ENCODE measurements around the gene SLC35F1.

SLC35F1 gene

DNA sequence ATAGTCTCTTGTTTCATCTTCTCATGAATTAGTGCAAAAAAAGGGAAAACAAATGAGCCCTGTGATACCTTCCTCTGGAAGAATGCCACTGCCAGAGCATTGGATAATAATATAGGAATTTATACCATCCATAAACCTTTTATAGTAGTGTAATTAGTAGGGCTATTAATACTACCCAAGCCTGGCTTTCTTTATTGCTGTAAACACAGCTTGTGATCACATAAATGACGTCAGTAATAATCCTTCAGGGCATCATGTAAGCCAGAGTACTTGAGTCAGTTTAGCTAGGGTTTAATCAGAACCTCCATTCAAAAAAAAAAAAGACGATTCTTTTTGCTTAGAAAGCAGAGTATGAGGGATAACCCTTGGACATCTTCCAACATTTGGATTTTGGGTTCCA lies 264.8 kb downstream of the SLC35F1 start:
- Histone ChIP-seq H3K27ac (ENCODE audit: low read length) (no peak overlapping the region), H3K36me3 (ENCODE audit: insufficient read depth, low read depth, low read length) (no peaks in the 10 kb centered on the region), H3K27me3 (ENCODE audit: insufficient read depth, low read length) (no peaks in the 10 kb centered on the region), H3K4me3 (ENCODE audit: low read length) (no peak overlapping the region), H3K9me3 (ENCODE audit: insufficient read depth, low read depth, low read length) (peaks cover 14% of the 10 kb centered on the region; the same call in 1 of the 2 replicates), H3K9ac (ENCODE audit: low read depth, low read length) (no peak overlapping the region), H3K4me1 (ENCODE audit: insufficient read depth, low read length) (no peaks in the 10 kb centered on the region)

DNA sequence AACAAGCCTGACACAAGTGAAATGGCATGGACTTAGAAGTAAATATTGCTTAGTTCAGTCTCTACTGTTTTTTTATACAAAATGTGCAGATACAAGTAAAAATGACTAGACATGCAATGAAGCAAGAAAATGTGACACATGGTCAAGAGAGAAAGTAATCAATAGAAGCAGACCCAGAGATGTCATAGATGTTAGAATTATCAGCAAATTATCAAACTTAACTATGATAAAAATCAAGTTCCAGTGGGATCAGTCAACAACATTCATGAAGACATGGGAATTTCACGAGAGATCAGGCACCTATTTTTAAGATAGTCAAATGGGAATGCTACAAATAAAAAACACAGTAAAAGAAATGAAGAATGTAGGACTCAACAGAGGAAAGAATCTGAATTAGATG lies 267.0 kb downstream of the SLC35F1 start:
- H3K27me3 ChIP-seq (ENCODE audit: insufficient read depth, low read length): no peaks in the 10 kb centered on the region
- H3K4me1 ChIP-seq (ENCODE audit: insufficient read depth, low read length): no peaks in the 10 kb centered on the region
- H3K4me3 ChIP-seq (ENCODE audit: low read length): no peak overlapping the region
- H3K9me3 ChIP-seq (ENCODE audit: insufficient read depth, low read depth, low read length): peaks cover 14% of the 10 kb centered on the region; the same call in 1 of the 2 replicates
- H3K36me3 ChIP-seq (ENCODE audit: insufficient read depth, low read depth, low read length): no peaks in the 10 kb centered on the region
- H3K27ac ChIP-seq (ENCODE audit: low read length): no peak overlapping the region
- no peak overlapping the region for H3K9ac ChIP-seq (ENCODE audit: low read depth, low read length)

DNA sequence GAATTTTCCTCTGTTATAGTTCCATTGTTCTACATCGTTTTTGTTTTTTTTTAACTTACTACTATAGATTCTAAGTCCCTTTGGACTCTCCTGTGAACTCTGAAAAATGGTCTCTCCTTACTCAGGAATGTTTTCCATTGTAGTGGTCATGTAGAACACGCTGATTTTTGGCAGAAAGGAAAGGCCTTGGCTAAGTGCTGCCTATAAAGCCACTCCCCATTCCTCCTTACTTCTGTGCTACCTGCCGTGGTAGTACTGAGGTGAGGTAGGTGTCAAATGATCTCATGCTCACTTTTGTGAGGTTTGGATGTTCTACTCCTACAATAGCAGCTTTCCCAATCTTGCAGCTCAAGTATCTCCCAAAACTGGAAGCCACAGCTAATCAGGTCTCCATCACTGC lies 270.7 kb downstream of the SLC35F1 start:
- Histone ChIP-seq H3K4me3 (ENCODE audit: low read length) (no peak overlapping the region), H3K27ac (ENCODE audit: low read length) (no peak overlapping the region), H3K36me3 (ENCODE audit: insufficient read depth, low read depth, low read length) (no peaks in the 10 kb centered on the region)

DNA sequence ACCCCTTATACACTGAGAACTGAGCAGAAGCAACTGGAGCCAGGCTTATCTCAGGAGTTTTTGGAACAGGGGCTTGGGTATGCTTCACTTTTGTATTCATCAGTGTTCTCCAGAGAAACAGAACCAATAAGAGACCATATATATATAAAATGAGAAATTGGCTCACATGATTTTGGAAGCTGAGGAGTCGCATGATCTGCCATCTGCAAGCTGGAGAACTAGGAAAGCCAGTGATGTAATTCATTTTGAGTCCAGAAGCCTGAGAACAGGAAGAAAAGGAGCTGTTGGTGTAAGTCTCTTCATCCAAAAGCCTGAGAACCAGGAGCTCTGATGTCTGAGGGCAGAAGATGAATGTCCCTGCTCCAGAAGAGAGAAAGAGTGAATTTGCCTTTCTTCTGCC lies 272.0 kb downstream of the SLC35F1 start:
- Histone ChIP-seq H3K27me3 (ENCODE audit: insufficient read depth, low read length) (no peaks in the 10 kb centered on the region), H3K4me3 (ENCODE audit: low read length) (no peak overlapping the region), H3K4me1 (ENCODE audit: insufficient read depth, low read length) (no peaks in the 10 kb centered on the region), H3K27ac (ENCODE audit: low read length) (no peak overlapping the region), H3K9ac (ENCODE audit: low read depth, low read length) (no peak overlapping the region), H3K9me3 (ENCODE audit: insufficient read depth, low read depth, low read length) (peaks cover 4% of the 10 kb centered on the region; the same call in 1 of the 2 replicates), H3K36me3 (ENCODE audit: insufficient read depth, low read depth, low read length) (no peaks in the 10 kb centered on the region)

More for the DNA sequence above, 270.7 kb downstream of the SLC35F1 start:
- Histone ChIP-seq H3K9ac (ENCODE audit: low read depth, low read length) (no peak overlapping the region), H3K9me3 (ENCODE audit: insufficient read depth, low read depth, low read length) (peaks cover 14% of the 10 kb centered on the region; the same call in 1 of the 2 replicates), H3K4me1 (ENCODE audit: insufficient read depth, low read length) (no peaks in the 10 kb centered on the region), H3K27me3 (ENCODE audit: insufficient read depth, low read length) (no peaks in the 10 kb centered on the region)

DNA sequence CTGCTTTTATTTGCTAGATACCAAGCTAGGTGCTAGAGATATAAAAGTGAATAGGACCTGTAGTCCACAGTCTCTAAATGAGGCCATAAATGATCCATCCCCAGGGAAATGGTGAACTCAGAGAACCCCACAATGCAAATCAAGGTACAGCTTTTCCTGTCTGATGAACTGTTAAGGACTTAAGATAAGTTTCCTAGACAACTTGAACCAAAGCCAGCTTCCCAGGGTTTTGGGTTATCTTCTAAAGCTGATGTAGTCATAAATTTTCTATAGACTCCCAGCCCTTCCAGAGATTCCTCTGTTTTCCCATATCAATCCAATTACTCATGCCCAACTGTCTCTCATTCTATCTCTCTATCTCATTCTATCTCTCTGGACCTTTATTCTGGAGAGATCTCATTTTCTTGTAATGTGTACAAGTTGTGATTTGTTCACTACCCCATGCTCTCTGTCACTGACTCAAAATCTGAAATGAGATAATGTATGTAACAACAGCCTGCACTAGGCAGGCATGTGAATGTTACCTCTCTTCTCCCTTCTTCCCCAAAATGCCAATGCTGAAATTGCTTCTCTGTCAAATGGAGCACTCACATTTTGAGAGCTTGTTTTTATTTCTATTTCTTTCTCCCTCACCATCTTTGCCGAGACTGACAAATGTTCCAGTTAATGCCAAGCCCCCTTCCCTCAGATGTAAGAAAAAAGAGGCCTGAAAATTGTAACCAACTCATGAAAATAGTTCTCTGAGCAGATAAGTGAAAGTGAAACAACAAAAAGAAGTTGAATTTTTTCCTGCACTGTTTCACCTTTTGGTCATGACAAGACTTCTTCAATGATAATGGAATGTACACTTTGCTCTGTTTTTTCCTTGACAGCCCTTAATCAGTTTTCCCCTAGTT lies 279.9 kb downstream of the SLC35F1 start:
- Histone ChIP-seq H3K27ac (ENCODE audit: low read length) (no peak overlapping the region), H3K9ac (ENCODE audit: low read depth, low read length) (no peak overlapping the region), H3K4me1 (ENCODE audit: insufficient read depth, low read length) (no peaks in the 10 kb centered on the region; the same call in 1 of the 2 replicates), H3K9me3 (ENCODE audit: insufficient read depth, low read depth, low read length) (no peaks in the 10 kb centered on the region), H3K4me3 (ENCODE audit: low read length) (no peak overlapping the region), H3K36me3 (ENCODE audit: insufficient read depth, low read depth, low read length) (no peaks in the 10 kb centered on the region), H3K27me3 (ENCODE audit: insufficient read depth, low read length) (no peaks in the 10 kb centered on the region)

DNA sequence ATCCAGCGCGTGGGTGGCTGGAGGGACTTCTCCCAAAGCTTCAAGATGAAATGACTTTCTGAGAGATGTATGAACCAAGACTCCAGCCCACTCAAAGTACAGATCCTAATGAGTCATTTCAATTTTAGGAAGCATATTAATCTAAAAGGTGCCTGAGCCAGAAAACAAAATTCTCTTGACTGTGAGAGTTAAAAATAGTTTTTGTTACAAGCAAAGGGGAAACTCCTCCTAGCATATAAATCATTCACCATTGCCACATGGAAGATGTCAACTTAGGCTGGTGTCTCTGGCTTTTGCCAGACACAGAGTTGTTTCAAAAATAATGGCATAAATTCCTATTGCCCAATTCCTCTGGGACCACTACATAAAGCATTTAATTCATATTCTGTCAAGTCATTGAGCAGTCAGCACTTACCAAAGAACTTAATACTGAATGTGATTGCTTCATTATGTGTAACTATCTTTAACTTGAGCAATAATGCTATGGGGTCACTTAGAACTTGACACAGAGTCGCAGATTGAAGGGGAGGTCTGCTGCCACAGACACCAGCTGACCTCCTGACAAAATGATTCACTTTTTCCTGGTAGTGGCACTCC lies 280.6 kb downstream of the SLC35F1 start:
- Histone ChIP-seq H3K27me3 (ENCODE audit: insufficient read depth, low read length) (no peaks in the 10 kb centered on the region), H3K4me1 (ENCODE audit: insufficient read depth, low read length) (no peaks in the 10 kb centered on the region; the same call in 1 of the 2 replicates), H3K9ac (ENCODE audit: low read depth, low read length) (no peak overlapping the region), H3K9me3 (ENCODE audit: insufficient read depth, low read depth, low read length) (no peaks in the 10 kb centered on the region), H3K4me3 (ENCODE audit: low read length) (no peak overlapping the region), H3K36me3 (ENCODE audit: insufficient read depth, low read depth, low read length) (no peaks in the 10 kb centered on the region), H3K27ac (ENCODE audit: low read length) (no peak overlapping the region)

DNA sequence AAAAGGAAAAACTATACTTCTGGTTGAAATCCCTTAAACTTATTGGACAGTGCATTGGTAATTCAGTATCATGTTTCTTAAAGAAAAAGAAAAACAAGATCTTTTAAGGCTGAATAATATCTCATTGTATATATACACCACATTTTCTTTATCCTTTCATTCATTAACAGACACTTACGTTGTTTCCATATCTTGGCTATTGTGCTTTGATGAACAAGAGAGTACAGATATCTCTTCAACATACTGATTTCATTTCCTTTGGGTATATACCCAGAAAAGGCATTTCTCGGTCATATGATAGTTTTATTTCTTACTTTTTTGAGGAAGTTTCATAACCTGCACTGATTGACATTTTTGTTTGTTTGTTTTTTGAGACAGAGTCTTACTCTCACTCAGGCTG lies 281.5 kb downstream of the SLC35F1 start:
- no peaks in the 10 kb centered on the region for H3K27me3 ChIP-seq (ENCODE audit: insufficient read depth, low read length)
- no peak overlapping the region for H3K4me3 ChIP-seq (ENCODE audit: low read length)
- H3K27ac ChIP-seq (ENCODE audit: low read length): no peak overlapping the region
- H3K9ac ChIP-seq (ENCODE audit: low read depth, low read length): no peak overlapping the region
- no peaks in the 10 kb centered on the region for H3K9me3 ChIP-seq (ENCODE audit: insufficient read depth, low read depth, low read length)
- no peaks in the 10 kb centered on the region for H3K36me3 ChIP-seq (ENCODE audit: insufficient read depth, low read depth, low read length)
- H3K4me1 ChIP-seq (ENCODE audit: insufficient read depth, low read length): no peaks in the 10 kb centered on the region; the same call in 1 of the 2 replicates

DNA sequence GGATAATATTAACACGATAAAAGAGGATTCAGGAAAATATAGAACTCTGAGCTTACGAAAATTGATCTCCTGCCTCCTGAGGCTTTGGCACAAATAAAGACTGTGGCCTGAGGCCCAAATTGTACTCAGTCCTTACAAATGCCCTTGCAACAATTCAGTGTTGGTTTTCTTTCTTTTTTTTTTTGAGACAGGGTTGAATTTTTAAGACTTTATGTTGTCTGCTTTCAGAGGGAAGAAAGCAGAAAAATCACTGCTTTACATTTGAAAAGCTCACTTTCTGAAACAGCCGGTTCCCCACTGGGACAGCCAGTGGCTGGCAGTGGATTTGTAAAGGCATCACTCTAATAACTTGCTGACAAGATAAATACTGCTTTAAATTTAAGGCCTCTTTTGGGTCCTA lies 290.5 kb downstream of the SLC35F1 start:
- Histone ChIP-seq H3K27ac (ENCODE audit: low read length) (no peak overlapping the region), H3K9me3 (ENCODE audit: insufficient read depth, low read depth, low read length) (no peaks in the 10 kb centered on the region), H3K4me1 (ENCODE audit: insufficient read depth, low read length) (peaks cover 27% of the 10 kb centered on the region), H3K9ac (ENCODE audit: low read depth, low read length) (peak overlapping the region; percentile 56; the same call in 1 of the 2 replicates), H3K4me3 (ENCODE audit: low read length) (peak overlapping the region; percentile 41; the same call in 1 of the 2 replicates), H3K36me3 (ENCODE audit: insufficient read depth, low read depth, low read length) (no peaks in the 10 kb centered on the region), H3K27me3 (ENCODE audit: insufficient read depth, low read length) (no peaks in the 10 kb centered on the region)

DNA sequence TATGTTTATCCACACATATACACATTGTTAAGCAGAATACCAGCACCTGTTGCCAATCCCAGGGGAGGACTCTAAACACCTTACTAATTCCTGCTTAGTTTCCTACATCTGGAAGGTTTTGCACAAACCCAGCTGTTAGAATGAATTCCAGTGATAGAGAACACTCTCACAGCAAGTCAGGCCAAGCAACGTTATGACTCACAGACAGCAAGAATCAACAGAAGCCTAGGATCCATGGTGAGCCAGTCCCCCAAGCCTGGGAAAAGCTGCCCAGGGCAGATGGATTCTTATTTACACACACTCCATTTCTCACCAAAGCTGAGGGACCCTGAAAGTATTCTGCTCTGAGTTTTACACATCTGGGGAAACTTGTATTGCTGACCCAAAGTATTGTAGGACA lies 291.7 kb downstream of the SLC35F1 start:
- H3K36me3 ChIP-seq (ENCODE audit: insufficient read depth, low read depth, low read length): no peaks in the 10 kb centered on the region
- no peak overlapping the region for H3K27ac ChIP-seq (ENCODE audit: low read length)
- no peaks in the 10 kb centered on the region for H3K27me3 ChIP-seq (ENCODE audit: insufficient read depth, low read length)
- H3K4me3 ChIP-seq (ENCODE audit: low read length): no peak overlapping the region
- H3K9me3 ChIP-seq (ENCODE audit: insufficient read depth, low read depth, low read length): no peaks in the 10 kb centered on the region
- H3K4me1 ChIP-seq (ENCODE audit: insufficient read depth, low read length): peaks cover 27% of the 10 kb centered on the region
- no peak overlapping the region for H3K9ac ChIP-seq (ENCODE audit: low read depth, low read length)

DNA sequence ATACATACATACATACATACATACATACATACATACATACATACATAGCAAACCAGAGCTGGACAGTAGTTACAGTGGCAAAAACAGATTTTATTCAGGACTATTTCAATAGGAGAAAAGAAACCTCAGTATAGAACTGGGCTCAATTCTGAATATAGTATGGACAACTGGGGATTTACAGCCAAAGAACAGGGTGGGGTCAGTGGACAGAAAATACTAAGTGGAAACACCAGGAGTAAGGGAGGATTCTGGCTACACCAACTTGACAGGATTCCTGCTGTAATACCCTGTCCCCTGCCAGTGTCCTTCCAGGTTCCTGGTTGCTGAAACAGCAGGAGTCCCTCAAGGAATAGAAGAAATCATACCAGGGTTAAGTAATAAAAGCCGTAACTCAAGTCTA lies 293.1 kb downstream of the SLC35F1 start:
- Histone ChIP-seq H3K27ac (ENCODE audit: low read length) (no peak overlapping the region), H3K9ac (ENCODE audit: low read depth, low read length) (no peak overlapping the region), H3K27me3 (ENCODE audit: insufficient read depth, low read length) (no peaks in the 10 kb centered on the region), H3K4me3 (ENCODE audit: low read length) (no peak overlapping the region), H3K36me3 (ENCODE audit: insufficient read depth, low read depth, low read length) (no peaks in the 10 kb centered on the region), H3K4me1 (ENCODE audit: insufficient read depth, low read length) (peaks cover 27% of the 10 kb centered on the region), H3K9me3 (ENCODE audit: insufficient read depth, low read depth, low read length) (no peaks in the 10 kb centered on the region)

DNA sequence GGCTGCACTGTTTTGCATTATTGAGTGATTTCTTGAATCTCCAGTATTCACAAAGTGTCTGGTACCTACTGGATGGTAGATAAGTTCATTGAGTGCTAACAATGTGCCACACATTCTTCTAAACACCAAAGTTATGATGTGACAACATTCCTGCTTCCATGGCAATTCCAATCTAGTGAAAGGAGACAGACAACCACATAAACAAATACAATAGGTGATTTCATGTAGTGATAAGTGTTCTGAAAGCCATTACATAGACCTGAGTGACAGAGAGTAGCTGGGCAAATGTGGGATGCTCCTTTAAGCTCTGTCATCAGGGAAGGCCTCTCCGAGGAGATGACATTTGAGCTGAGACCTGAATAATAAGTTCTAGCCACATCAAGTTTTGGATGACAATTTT lies 295.5 kb downstream of the SLC35F1 start:
- Histone ChIP-seq H3K36me3 (ENCODE audit: insufficient read depth, low read depth, low read length) (no peaks in the 10 kb centered on the region), H3K27ac (ENCODE audit: low read length) (no peak overlapping the region), H3K27me3 (ENCODE audit: insufficient read depth, low read length) (no peaks in the 10 kb centered on the region), H3K4me3 (ENCODE audit: low read length) (no peak overlapping the region), H3K4me1 (ENCODE audit: insufficient read depth, low read length) (peaks cover 12% of the 10 kb centered on the region), H3K9me3 (ENCODE audit: insufficient read depth, low read depth, low read length) (no peaks in the 10 kb centered on the region), H3K9ac (ENCODE audit: low read depth, low read length) (no peak overlapping the region)

DNA sequence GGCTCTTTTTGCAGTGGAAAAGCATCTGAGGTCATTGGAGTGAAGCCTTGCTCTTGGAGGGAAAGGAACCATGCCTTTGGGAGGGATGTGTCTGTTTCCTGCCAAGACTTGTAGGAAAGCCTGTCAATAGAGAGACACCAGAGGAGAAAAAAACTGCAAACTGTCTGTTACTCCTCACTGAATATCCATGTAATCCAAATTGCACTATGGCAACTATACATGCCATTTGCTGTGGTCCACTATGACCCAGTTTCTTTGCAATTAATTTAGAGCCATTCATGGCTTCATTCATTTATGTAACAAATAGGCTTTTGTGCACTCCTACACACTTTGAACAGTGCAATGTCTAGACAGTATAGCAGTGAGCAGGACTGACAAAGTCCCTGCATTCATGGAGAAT lies 296.5 kb downstream of the SLC35F1 start:
- no peak overlapping the region for H3K27ac ChIP-seq (ENCODE audit: low read length)
- H3K27me3 ChIP-seq (ENCODE audit: insufficient read depth, low read length): no peaks in the 10 kb centered on the region
- H3K9me3 ChIP-seq (ENCODE audit: insufficient read depth, low read depth, low read length): no peaks in the 10 kb centered on the region
- H3K4me3 ChIP-seq (ENCODE audit: low read length): no peak overlapping the region
- no peak overlapping the region for H3K9ac ChIP-seq (ENCODE audit: low read depth, low read length)
- peaks cover 5% of the 10 kb centered on the region for H3K4me1 ChIP-seq (ENCODE audit: insufficient read depth, low read length)
- H3K36me3 ChIP-seq (ENCODE audit: insufficient read depth, low read depth, low read length): no peaks in the 10 kb centered on the region
